ENCODE data around the gene NT5C2.
"Not testable (repeated sequence)": the region's sequence is repeated elsewhere in the genome, so short reads cannot be mapped to it uniquely, and the experiment has no call there.

NT5C2 gene

GRCh38 chr10:103184615-103185014 lies 8.5 kb downstream of the NT5C2 start:
- TF ChIP-seq CTCF (IDR thresholded peaks at IDR 0.05; ENCODE audit: low read depth, low read length, missing control alignments) = no peak
- no peak for DNase-seq
- Histone ChIP-seq H3K27me3 (replicated peaks) (no peaks in the 10 kb centered on the region), H3K36me3 (replicated peaks) (peaks cover 3% of the 10 kb centered on the region), H3K27ac (no peak overlapping the region), H3K4me3 (ENCODE audit: low read depth, low read length) (no peak overlapping the region)
- in situ Hi-C loops (cut with HindIII; ENCODE audit: low pct_ligation_motif_present, low sequenced_read_pairs) = no loop called here

GRCh38 chr10:103183991-103184451 lies 9.1 kb downstream of the NT5C2 start:
- H3K27ac ChIP-seq; H3K27me3 ChIP-seq (replicated peaks); H3K4me3 ChIP-seq (ENCODE audit: low read depth, low read length); in situ Hi-C loops (cut with HindIII; ENCODE audit: low pct_ligation_motif_present, low sequenced_read_pairs); H3K36me3 ChIP-seq (replicated peaks); DNase-seq: not testable (repeated sequence)

- DNase-seq = no peak
- H3K36me3 ChIP-seq (replicated peaks) = peaks cover 8% of the 10 kb centered on the region
- H3K4me3 ChIP-seq (ENCODE audit: low read depth, low read length) = no peak overlapping the region
- in situ Hi-C loops (cut with HindIII; ENCODE audit: low pct_ligation_motif_present, low sequenced_read_pairs) = no loop called here
- no peaks in the 10 kb centered on the region for H3K27me3 ChIP-seq (replicated peaks)
- H3K27ac ChIP-seq = no peak overlapping the region
- TF ChIP-seq CTCF (IDR thresholded peaks at IDR 0.05; ENCODE audit: low read depth, low read length, missing control alignments) = no peak
These were observed 11.8 kb downstream of the NT5C2 start for GRCh38 chr10:103181244-103181643.

GRCh38 chr10:103180491-103180890 lies 12.6 kb downstream of the NT5C2 start:
- no peak overlapping the region for H3K27ac ChIP-seq
- DNase-seq = no peak
- TF ChIP-seq CTCF (IDR thresholded peaks at IDR 0.05; ENCODE audit: low read depth, low read length, missing control alignments) = no peak
- H3K4me3 ChIP-seq (ENCODE audit: low read depth, low read length) = no peak overlapping the region
- no peaks in the 10 kb centered on the region for H3K27me3 ChIP-seq (replicated peaks)
- in situ Hi-C loops (cut with HindIII; ENCODE audit: low pct_ligation_motif_present, low sequenced_read_pairs) = no loop called here
- H3K36me3 ChIP-seq (replicated peaks) = peaks cover 8% of the 10 kb centered on the region

- in situ Hi-C loops (cut with HindIII; ENCODE audit: low pct_ligation_motif_present, low sequenced_read_pairs) = no loop called here
- TF ChIP-seq CTCF (IDR thresholded peaks at IDR 0.05; ENCODE audit: low read depth, low read length, missing control alignments) = no peak
- H3K27ac ChIP-seq = no peak overlapping the region
- H3K36me3 ChIP-seq (replicated peaks) = peaks cover 26% of the 10 kb centered on the region
- no peaks in the 10 kb centered on the region for H3K27me3 ChIP-seq (replicated peaks)
- DNase-seq = no peak
- no peak overlapping the region for H3K4me3 ChIP-seq (ENCODE audit: low read depth, low read length)
These were observed 15.9 kb downstream of the NT5C2 start for GRCh38 chr10:103177123-103177522.

- H3K27ac ChIP-seq = no peak overlapping the region
- in situ Hi-C loops (cut with HindIII; ENCODE audit: low pct_ligation_motif_present, low sequenced_read_pairs) = no loop called here
- no peaks in the 10 kb centered on the region for H3K27me3 ChIP-seq (replicated peaks)
- no peak overlapping the region for H3K4me3 ChIP-seq (ENCODE audit: low read depth, low read length)
- no peak for TF ChIP-seq CTCF (IDR thresholded peaks at IDR 0.05; ENCODE audit: low read depth, low read length, missing control alignments)
- peaks cover 36% of the 10 kb centered on the region for H3K36me3 ChIP-seq (replicated peaks)
- DNase-seq = no peak
These were observed 17.3 kb downstream of the NT5C2 start for GRCh38 chr10:103175580-103176285.

- DNase-seq; in situ Hi-C loops (cut with HindIII; ENCODE audit: low pct_ligation_motif_present, low sequenced_read_pairs); H3K4me3 ChIP-seq (ENCODE audit: low read depth, low read length); H3K27ac ChIP-seq; H3K27me3 ChIP-seq (replicated peaks): not testable (repeated sequence)
- H3K36me3 ChIP-seq (replicated peaks) = peaks cover 35% of the 10 kb centered on the region
These were observed 18.7 kb downstream of the NT5C2 start for GRCh38 chr10:103174324-103174723.
